ENCODE data around the gene ZDHHC1. TPM values are rescaled to one million over a fixed set of nuclear protein-coding genes. Genes with fewer than 3 reads are reported as not detected.

The ZDHHC1 gene
- total RNA-seq, 4 donors from 2014 or later, result 3.5 to 14.5 (median 6.3) TPM

DNA sequence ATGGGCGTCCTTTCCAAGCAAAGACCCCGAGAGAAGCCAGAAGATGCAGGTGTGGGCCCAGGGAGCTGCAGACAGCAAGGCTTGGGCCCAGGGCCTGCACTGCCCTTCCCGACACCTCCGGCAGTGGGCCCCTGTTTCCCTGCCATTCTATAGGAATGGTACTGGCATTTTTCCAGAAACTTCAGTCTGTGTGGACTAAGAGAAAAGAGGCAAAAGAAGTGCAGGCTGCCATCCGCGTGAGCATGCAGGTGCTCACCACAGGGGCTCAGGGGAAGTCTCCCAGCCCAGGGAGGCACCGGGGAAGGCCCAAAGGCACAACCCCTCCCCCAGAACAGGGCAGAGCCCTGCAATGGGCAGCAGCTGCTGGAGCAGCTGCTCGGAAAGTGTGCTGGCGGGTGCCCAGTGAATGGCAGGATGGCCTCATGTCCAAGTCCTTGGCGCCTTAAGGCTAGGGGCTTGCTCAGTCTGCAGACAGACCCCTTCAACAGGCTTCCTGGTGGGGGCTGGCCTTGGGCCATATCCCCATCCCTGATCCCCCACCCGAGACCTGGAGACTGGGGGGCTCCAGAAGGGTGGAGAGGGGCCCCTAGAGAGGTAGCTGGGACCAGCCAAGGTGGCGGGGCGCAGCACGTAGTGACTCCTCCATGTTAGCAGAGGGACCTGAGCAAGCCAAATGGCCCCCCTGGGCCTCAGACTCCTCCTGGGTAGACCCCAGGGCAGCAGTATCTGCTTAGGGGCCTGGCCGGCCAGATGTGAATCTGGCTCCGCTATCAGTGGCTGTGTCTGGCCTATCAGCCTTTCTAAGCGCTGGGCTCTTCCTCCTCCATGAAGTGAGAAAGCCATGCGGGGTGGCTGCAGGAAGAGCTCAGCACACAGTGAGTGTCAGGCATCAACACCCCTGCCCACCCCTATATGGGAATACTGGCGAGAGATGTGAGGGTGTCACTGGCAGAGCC lies 16.2 kb downstream of the ZDHHC1 start:
- H3K9me3 ChIP-seq, result no peaks in the 10 kb centered on the region
- no peak for TF ChIP-seq POLR2A (IDR thresholded peaks at IDR 0.05)
- TF ChIP-seq, protein P1, sequence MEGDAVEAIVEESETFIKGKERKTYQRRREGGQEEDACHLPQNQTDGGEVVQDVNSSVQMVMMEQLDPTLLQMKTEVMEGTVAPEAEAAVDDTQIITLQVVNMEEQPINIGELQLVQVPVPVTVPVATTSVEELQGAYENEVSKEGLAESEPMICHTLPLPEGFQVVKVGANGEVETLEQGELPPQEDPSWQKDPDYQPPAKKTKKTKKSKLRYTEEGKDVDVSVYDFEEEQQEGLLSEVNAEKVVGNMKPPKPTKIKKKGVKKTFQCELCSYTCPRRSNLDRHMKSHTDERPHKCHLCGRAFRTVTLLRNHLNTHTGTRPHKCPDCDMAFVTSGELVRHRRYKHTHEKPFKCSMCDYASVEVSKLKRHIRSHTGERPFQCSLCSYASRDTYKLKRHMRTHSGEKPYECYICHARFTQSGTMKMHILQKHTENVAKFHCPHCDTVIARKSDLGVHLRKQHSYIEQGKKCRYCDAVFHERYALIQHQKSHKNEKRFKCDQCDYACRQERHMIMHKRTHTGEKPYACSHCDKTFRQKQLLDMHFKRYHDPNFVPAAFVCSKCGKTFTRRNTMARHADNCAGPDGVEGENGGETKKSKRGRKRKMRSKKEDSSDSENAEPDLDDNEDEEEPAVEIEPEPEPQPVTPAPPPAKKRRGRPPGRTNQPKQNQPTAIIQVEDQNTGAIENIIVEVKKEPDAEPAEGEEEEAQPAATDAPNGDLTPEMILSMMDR (IDR thresholded peaks at IDR 0.05), result peak in 2 of 6 experiments; percentile 1 to 6
- DNase-seq, result no peak
- no peak overlapping the region for H3K27ac ChIP-seq
- H3K4me1 ChIP-seq, result peaks cover 4 to 43% (median 10%) of the 10 kb centered on the region in 4 donors
- no peaks in the 10 kb centered on the region for H3K36me3 ChIP-seq
- no peak overlapping the region for H3K4me3 ChIP-seq
- H3K27me3 ChIP-seq, result no peaks in the 10 kb centered on the region

DNA sequence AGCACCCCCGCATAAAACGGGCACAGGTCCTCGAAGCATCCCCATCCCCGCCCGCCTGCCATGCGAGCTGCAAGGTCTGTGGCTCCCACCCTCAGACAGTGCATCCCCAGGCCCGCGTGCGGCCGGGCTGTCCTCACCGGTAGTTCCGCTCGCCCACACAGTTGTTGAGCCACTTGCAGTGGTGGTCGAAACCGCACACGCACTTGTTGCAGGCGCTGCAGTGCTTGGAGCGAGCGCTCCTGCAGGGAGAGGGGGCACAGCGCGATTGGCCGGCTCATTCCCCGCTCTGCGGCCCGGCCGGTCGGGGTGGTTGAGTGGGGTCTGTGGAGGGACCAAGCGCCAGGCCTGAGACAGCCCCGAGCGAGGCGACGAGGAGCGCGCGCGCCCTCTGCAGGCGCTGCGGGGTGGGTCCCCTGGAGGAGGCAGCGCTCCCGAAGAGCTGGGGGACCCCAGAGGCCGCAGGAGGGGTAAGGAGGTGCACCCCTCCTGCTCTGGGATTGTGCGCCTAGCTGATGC lies 17.0 kb downstream of the ZDHHC1 start:
- TF ChIP-seq, protein P1 (IDR thresholded peaks at IDR 0.05), result peak; percentile 53 to 73 (median 70)
- TF ChIP-seq POLR2A (IDR thresholded peaks at IDR 0.05), result no peak
- H3K27ac ChIP-seq, result no peak overlapping the region
- no peaks in the 10 kb centered on the region for H3K9me3 ChIP-seq
- no peaks in the 10 kb centered on the region for H3K36me3 ChIP-seq
- peaks cover 4 to 47% (median 10%) of the 10 kb centered on the region in 4 donors for H3K4me1 ChIP-seq
- DNase-seq, result peak in 2 of 3 donors; percentile 70 to 74
- no peaks in the 10 kb centered on the region for H3K27me3 ChIP-seq
- no peak overlapping the region for H3K4me3 ChIP-seq

DNA sequence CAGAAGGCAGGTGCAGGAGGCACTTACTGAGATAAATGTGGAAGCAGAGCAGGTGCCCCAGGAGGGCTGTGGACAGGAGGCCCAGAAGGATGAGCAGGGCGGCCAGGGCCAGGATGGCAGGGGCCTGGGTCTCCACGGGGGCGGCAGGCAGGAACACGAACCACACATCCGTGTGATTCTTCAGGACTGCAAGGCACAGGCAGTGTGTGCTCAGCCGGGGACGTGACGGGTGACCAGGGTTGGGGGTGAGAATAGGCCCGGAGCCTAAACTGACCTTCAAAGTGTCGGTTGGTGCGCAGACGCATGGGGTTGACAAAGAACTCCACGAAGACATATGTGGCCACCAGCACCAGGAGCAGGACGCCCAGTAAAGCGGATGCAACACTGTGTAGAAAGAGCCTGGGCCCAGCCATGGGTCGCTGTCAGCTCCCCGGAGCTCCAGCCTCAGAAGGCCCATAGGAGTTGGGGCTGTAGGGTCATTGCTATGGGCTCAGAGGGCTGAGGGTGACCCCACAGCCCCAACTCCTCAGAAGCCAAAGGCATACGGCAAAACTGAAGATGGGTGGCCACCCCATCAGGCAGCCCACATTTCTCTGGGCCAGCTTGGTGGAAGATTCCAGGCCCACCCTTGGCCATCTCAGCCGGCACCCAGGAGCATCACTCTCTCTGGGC lies 17.6 kb downstream of the ZDHHC1 start:
- no peaks in the 10 kb centered on the region for H3K36me3 ChIP-seq
- no peak for TF ChIP-seq POLR2A (IDR thresholded peaks at IDR 0.05)
- H3K27ac ChIP-seq, result no peak overlapping the region
- H3K9me3 ChIP-seq, result no peaks in the 10 kb centered on the region
- no peak overlapping the region for H3K4me3 ChIP-seq
- peaks cover 4 to 49% (median 12%) of the 10 kb centered on the region in 4 donors for H3K4me1 ChIP-seq
- no peak for DNase-seq
- no peaks in the 10 kb centered on the region for H3K27me3 ChIP-seq

DNA sequence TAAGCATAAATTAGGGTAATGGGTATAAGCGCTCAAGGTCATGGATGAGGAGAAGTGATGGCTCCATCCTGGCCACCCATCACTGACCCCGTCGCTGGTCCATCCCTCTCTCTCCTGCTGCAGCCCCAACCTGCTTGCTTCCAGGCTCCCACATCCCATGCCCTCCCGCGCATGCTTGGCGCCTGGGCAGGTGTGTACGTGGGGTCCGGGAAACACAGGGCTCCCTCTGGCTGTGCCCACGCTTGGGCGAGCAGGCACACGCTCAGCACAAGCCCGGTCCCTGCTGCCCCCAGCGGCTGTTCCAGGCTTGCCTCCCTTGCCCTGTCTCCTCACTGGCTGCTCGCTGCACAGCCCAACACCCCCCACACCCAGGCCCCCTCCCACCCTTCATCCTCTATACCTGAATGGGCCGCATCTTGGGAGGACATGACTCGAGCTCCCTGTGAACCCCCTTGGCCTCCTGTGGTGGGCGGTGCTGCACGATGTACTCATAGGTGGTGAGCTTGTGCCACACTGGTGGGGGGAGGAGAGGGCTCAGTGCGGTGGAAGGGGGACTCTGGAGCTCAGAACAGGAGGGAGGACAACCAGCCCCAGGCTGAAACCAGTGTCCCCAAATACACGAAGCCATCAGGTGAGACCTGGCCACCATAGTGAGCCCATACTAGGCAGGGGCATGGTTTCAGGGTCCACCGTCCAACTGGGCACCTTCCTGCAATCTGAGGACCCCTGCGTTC lies 18.3 kb downstream of the ZDHHC1 start:
- Histone ChIP-seq H3K27me3 (no peaks in the 10 kb centered on the region), H3K9me3 (no peaks in the 10 kb centered on the region), H3K4me3 (no peak overlapping the region), H3K4me1 (peaks cover 4 to 54% (median 15%) of the 10 kb centered on the region in 4 donors), H3K27ac (no peak overlapping the region), H3K36me3 (no peaks in the 10 kb centered on the region)
- TF ChIP-seq, protein P1 (IDR thresholded peaks at IDR 0.05), result no peak
- TF ChIP-seq POLR2A (IDR thresholded peaks at IDR 0.05), result no peak
- no peak for DNase-seq

DNA sequence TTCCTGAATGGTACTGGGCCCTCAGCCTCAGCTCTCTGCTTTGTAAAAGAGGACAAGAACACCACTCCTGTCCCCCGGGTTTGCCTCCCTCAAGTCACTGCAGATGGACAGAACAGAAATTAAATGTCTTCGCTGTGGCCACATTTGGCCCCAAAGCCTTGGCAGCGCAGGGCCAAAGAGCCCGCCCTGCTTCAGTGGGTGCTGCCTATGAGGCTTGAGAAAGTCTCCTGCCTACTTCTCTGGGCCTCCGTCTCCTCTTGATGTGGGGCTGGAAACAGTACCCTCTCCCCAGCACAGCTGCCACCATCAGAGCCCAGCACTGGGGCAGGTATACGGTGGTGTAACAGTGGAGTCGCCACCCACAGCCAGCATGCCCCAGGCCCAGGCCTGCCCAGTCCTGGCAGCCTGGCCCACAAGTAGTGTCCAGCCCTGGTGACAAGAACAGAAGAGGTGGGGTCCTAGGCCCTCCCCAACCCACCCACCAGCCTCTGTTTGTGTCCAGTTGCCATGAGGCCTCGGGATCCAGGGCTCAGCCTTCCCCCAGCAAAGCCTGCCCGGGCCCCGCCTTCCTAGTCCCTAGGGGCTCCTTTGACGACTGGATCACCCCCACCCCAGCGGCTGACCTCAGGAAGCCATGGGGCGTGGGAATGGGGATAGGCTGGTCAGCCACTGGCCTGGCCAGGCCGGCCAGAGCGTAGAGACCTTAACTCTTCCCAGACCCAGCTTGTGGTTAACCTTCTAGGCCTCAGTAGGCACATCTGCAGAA lies 19.1 kb downstream of the ZDHHC1 start:
- Histone ChIP-seq H3K36me3 (no peaks in the 10 kb centered on the region), H3K27me3 (no peaks in the 10 kb centered on the region), H3K4me1 (peaks cover 4 to 62% (median 16%) of the 10 kb centered on the region in 4 donors), H3K9me3 (no peaks in the 10 kb centered on the region), H3K4me3 (no peak overlapping the region), H3K27ac (peak overlapping the region in 2 of 4 donors; percentile 68 to 82)
- DNase-seq, result no peak
- TF ChIP-seq POLR2A (IDR thresholded peaks at IDR 0.05), result no peak
- TF ChIP-seq, protein P1 (IDR thresholded peaks at IDR 0.05), result no peak

All from Peyer's patch (tissue), 4 donors.